A549 (cell line): ENCODE results near the gene GPR35. TPM values are rescaled to one million over a fixed set of nuclear protein-coding genes. Genes with fewer than 3 reads are reported as not detected.

Source experiments
- ATAC-seq, 2 experiments: fragments of 200-7000 bp in 1 of 2; fragments of >200 bp in 1 of 2; cut with Nextera tagmentation in 1 of 2; cut with Tn5 transposase in 1 of 2; 3 replicates each; pipeline versions ENCODE4 v1.8.0 to v1.9.1; 2018 to 2020; ENCODE audit warnings: mild to moderate bottlenecking in 1 of 2, moderate library complexity in 1 of 2
- CTCF ChIA-PET: fragments of 300-600 bp; sonication (Branson Sonifier 250); formaldehyde crosslinking; extraction: SDS; loops from one replicate; lab custom pipeline; 2021; ENCODE audit warnings: antibody characterized with exemption, inconsistent platforms; lab: Yijun Ruan, JAX
- POLR2A ChIA-PET: fragments of 350-600 bp; formaldehyde crosslinking; extraction: SDS; loops from one replicate; lab custom pipeline; 2021; ENCODE audit warnings: antibody characterized with exemption, inconsistent platforms; lab: Yijun Ruan, JAX
- DNase-seq, 2 experiments: peaks; one replicate each; pipeline versions ENCODE4 v3.0.0 to v3.0.0-alpha.2; 2011 to 2016; ENCODE audit warnings: low read depth in 1 of 2, low spot score in 1 of 2
- FAIRE-seq: peaks from 2 replicates; lab custom pipeline; 2011; peaks lifted over from hg19 to GRCh38; lab: Jason Lieb, UNC
- H3K27ac ChIP-seq, 2 experiments: fragments of >200 bp; sonication (Bioruptor Twin); formaldehyde crosslinking; 3 replicates each; pipeline ENCODE4 v1.5.1; 2016 to 2017
- H3K4me1 ChIP-seq: fragments of >200 bp; sonication (Bioruptor Twin); formaldehyde crosslinking; 3 replicates; pipeline ENCODE4 v1.6.1; 2016
- H3K4me2 ChIP-seq: fragments of >200 bp; sonication (Bioruptor Twin); formaldehyde crosslinking; 3 replicates; pipeline ENCODE4 v1.6.1; 2016
- H3K4me3 ChIP-seq: fragments of >200 bp; sonication (Bioruptor Twin); formaldehyde crosslinking; 3 replicates; pipeline ENCODE4 v1.5.1; 2016
- H3K9me3 ChIP-seq: fragments of >200 bp; sonication (Bioruptor Twin); formaldehyde crosslinking; 3 replicates; pipeline ENCODE4 v1.6.1; 2016
- BHLHE40 ChIP-seq: IDR thresholded peaks from 2 replicates; pipeline ENCODE4 v1.6.1; 2012; ENCODE audit warnings: low read depth, low read length, inconsistent platforms
- CHD2 ChIP-seq: fragments of 150-350 bp; IDR thresholded peaks from 2 replicates; pipeline ENCODE4 v1.6.1; 2014; ENCODE audit warnings: low read length; ENCODE audit not compliant: partially characterized antibody
- ESRRA ChIP-seq: fragments of 150-350 bp; IDR thresholded peaks from 2 replicates; pipeline ENCODE4 v1.6.1; 2014; ENCODE audit warnings: mild to moderate bottlenecking, low read length, borderline replicate concordance
- FOSB ChIP-seq: fragments of 250-450 bp; sonication (Bioruptor Pico); IDR thresholded peaks from 2 replicates; pipeline ENCODE4 v1.5.0; 2020; ENCODE audit warnings: mild to moderate bottlenecking, moderate library complexity
- FOSL2 ChIP-seq, 2 experiments: fragments of 450-650 bp in 1 of 2; fragments of >200 bp in 1 of 2; sonication (Bioruptor Twin) in 1 of 2; formaldehyde crosslinking; IDR thresholded peaks; 2 replicates each; pipeline versions ENCODE4 v1.5.0 to v1.6.1; 2016 to 2020; ENCODE audit warnings: mild to moderate bottlenecking in 1 of 2, moderate library complexity in 1 of 2
- FOXS1 ChIP-seq: fragments of 250-450 bp; sonication (Bioruptor Pico); IDR thresholded peaks from 2 replicates; pipeline ENCODE4 v1.5.0; 2020; ENCODE audit warnings: mild to moderate bottlenecking, moderate library complexity
- GATA3 ChIP-seq: IDR thresholded peaks from 2 replicates; pipeline ENCODE4 v1.6.1; 2012; ENCODE audit warnings: borderline replicate concordance
- HDAC2 ChIP-seq: fragments of 200-600 bp; sonication (generic); IDR thresholded peaks from 2 replicates; pipeline ENCODE4 v1.6.1; 2016
- HES2 ChIP-seq: fragments of >200 bp; sonication (Bioruptor Twin); formaldehyde crosslinking; IDR thresholded peaks from 2 replicates; pipeline ENCODE4 v1.6.1; 2016
- HOXB13 ChIP-seq: fragments of 250-450 bp; sonication (Bioruptor Pico); IDR thresholded peaks from 2 replicates; pipeline ENCODE4 v1.5.0; 2020; ENCODE audit warnings: low read depth, mild to moderate bottlenecking, moderate library complexity
- HOXB5 ChIP-seq: fragments of 250-450 bp; sonication (Bioruptor Pico); IDR thresholded peaks from 2 replicates; pipeline ENCODE4 v1.5.0; 2020; ENCODE audit warnings: mild to moderate bottlenecking, moderate library complexity
- KDM1A ChIP-seq: fragments of 200-600 bp; sonication (generic); IDR thresholded peaks from 2 replicates; pipeline ENCODE4 v1.6.1; 2016; ENCODE audit warnings: low read depth, mild to moderate bottlenecking
- MYC ChIP-seq: IDR thresholded peaks from 2 replicates; pipeline ENCODE4 v1.6.1; 2012; ENCODE audit warnings: mild to moderate bottlenecking, inconsistent platforms, low read length, improper control_type of control experiment, borderline replicate concordance
- NPAS2 ChIP-seq: fragments of 250-450 bp; sonication (Bioruptor Pico); IDR thresholded peaks from 2 replicates; pipeline ENCODE4 v1.8.0; 2022; ENCODE audit warnings: mild to moderate bottlenecking, moderate library complexity, borderline replicate concordance
- NR3C1 ChIP-seq: fragments of >200 bp; sonication (Bioruptor Twin); formaldehyde crosslinking; IDR thresholded peaks from 3 replicates; pipeline ENCODE4 v1.6.1; 2017
- RAD21 ChIP-seq, 2 experiments: fragments of >200 bp in 1 of 2; sonication (Bioruptor Twin) in 1 of 2; formaldehyde crosslinking in 1 of 2; IDR thresholded peaks in 1 of 2; conservative IDR thresholded peaks in 1 of 2; 2 replicates in 1 of 2; 3 replicates in 1 of 2; pipeline ENCODE4 v1.6.1; 2012 to 2018; ENCODE audit warnings: inconsistent platforms in 1 of 2
- RARB ChIP-seq: fragments of 250-450 bp; sonication (Bioruptor Pico); IDR thresholded peaks from 2 replicates; pipeline ENCODE4 v1.8.0; 2021; ENCODE audit warnings: mild to moderate bottlenecking, moderate library complexity
- RNF2 ChIP-seq: fragments of 200-600 bp; sonication (generic); IDR thresholded peaks from 2 replicates; pipeline ENCODE4 v1.6.1; 2016; ENCODE audit warnings: low read depth, mild to moderate bottlenecking, antibody characterized with exemption, moderate library complexity, borderline replicate concordance
- SMC3 ChIP-seq: fragments of >200 bp; sonication (Bioruptor Twin); formaldehyde crosslinking; IDR thresholded peaks from 3 replicates; pipeline ENCODE4 v1.6.1; 2018; ENCODE audit warnings: inconsistent platforms
- ZC3H11A ChIP-seq: fragments of 450-650 bp; IDR thresholded peaks from 2 replicates; pipeline ENCODE4 v1.6.1; 2014; ENCODE audit warnings: antibody characterized with exemption, mild to moderate bottlenecking
- ZFP36 ChIP-seq: fragments of 450-650 bp; IDR thresholded peaks from 2 replicates; pipeline ENCODE4 v1.6.1; 2014; ENCODE audit warnings: borderline replicate concordance; ENCODE audit not compliant: partially characterized antibody
- ZSCAN20 ChIP-seq: fragments of 250-450 bp; sonication (Bioruptor Pico); IDR thresholded peaks from 2 replicates; pipeline ENCODE4 v1.8.0; 2022; ENCODE audit warnings: mild to moderate bottlenecking, moderate library complexity
- WGBS: methylation state at CpG from one replicate; pipeline ENCODE4 v1.1.6; 2017; ENCODE audit errors: missing lambda C conversion rate; 5-methylcytosine and 5-hydroxymethylcytosine counted together
- polyA plus RNA-seq, 4 experiments: library from polyadenylated mRNA; depleted of rRNA in 3 of 4; stranded (reverse); fragments of >200 nt; fragmentation: RNase III in 1 of 4; extraction: RNeasy Plus Mini Kit Qiagen cat#74134 plus additional on column Dnase treatment in 1 of 4; gene quantifications; 2 replicates in 3 of 4; 3 replicates in 1 of 4; pipeline ENCODE4 v1.2.3, GENCODE V29; 2011 to 2017
- TF ChIP-seq, protein P1 (sequence below): fragments of 200-600 bp; sonication (generic); IDR thresholded peaks from 2 replicates; pipeline ENCODE4 v1.6.1; 2016; ENCODE audit warnings: antibody characterized with exemption, mild to moderate bottlenecking, moderate library complexity
- TF ChIP-seq, protein P2 (sequence below): fragments of 250-450 bp; sonication (Bioruptor Pico); IDR thresholded peaks from 2 replicates; pipeline ENCODE4 v1.5.0; 2021; ENCODE audit warnings: mild to moderate bottlenecking, moderate library complexity, borderline replicate concordance
- TF ChIP-seq, protein P3 (sequence below): IDR thresholded peaks from 2 replicates; pipeline ENCODE4 v1.6.1; 2012; ENCODE audit warnings: low read depth, borderline replicate concordance

Gene GPR35
- polyA plus RNA-seq, 2 of the 4 experiments (the other 2 are of a cell fraction) = 0.65 to 0.90 TPM

GRCh38 chr2:240576436-240577205 lies 48.7 kb upstream of the GPR35 start:
- DNase-seq (no peak), FAIRE-seq (no peak), ATAC-seq (no peak)
- POLR2A ChIA-PET = interaction anchor here (3.4 kb wide), 1 partner anchor 10 kb away, joined by 9 read pairs; the partner anchor contains the start of gene CAPN10
- Histone ChIP-seq H3K4me2 (no peak overlapping the region), H3K9me3 (no peaks in the 10 kb centered on the region), H3K4me1 (peaks cover 23% of the 10 kb centered on the region), H3K4me3 (no peak overlapping the region), H3K27ac (no peak overlapping the region)
- 95% methylated on average over 17 of the region's 32 CpGs for WGBS
- CTCF ChIA-PET = interaction anchor here (1.9 to 7.3 kb wide), 3 partner anchors 8 to 11 kb away, joined by 6 to 76 read pairs (median 8); partner anchors contain the start of gene CAPN10
- TF ChIP-seq HOXB13 (CRISPR knock-in tag) = no peak
- TF ChIP-seq ZFP36 = no peak
- TF ChIP-seq FOSB (CRISPR knock-in tag) = no peak
- TF ChIP-seq, protein P1, sequence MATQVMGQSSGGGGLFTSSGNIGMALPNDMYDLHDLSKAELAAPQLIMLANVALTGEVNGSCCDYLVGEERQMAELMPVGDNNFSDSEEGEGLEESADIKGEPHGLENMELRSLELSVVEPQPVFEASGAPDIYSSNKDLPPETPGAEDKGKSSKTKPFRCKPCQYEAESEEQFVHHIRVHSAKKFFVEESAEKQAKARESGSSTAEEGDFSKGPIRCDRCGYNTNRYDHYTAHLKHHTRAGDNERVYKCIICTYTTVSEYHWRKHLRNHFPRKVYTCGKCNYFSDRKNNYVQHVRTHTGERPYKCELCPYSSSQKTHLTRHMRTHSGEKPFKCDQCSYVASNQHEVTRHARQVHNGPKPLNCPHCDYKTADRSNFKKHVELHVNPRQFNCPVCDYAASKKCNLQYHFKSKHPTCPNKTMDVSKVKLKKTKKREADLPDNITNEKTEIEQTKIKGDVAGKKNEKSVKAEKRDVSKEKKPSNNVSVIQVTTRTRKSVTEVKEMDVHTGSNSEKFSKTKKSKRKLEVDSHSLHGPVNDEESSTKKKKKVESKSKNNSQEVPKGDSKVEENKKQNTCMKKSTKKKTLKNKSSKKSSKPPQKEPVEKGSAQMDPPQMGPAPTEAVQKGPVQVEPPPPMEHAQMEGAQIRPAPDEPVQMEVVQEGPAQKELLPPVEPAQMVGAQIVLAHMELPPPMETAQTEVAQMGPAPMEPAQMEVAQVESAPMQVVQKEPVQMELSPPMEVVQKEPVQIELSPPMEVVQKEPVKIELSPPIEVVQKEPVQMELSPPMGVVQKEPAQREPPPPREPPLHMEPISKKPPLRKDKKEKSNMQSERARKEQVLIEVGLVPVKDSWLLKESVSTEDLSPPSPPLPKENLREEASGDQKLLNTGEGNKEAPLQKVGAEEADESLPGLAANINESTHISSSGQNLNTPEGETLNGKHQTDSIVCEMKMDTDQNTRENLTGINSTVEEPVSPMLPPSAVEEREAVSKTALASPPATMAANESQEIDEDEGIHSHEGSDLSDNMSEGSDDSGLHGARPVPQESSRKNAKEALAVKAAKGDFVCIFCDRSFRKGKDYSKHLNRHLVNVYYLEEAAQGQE = no peak
- TF ChIP-seq, protein P2, sequence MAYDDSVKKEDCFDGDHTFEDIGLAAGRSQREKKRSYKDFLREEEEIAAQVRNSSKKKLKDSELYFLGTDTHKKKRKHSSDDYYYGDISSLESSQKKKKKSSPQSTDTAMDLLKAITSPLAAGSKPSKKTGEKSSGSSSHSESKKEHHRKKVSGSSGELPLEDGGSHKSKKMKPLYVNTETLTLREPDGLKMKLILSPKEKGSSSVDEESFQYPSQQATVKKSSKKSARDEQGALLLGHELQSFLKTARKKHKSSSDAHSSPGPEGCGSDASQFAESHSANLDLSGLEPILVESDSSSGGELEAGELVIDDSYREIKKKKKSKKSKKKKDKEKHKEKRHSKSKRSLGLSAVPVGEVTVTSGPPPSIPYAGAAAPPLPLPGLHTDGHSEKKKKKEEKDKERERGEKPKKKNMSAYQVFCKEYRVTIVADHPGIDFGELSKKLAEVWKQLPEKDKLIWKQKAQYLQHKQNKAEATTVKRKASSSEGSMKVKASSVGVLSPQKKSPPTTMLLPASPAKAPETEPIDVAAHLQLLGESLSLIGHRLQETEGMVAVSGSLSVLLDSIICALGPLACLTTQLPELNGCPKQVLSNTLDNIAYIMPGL = no peak
- no peak for TF ChIP-seq ESRRA
- TF ChIP-seq RARB (CRISPR knock-in tag) = no peak
- TF ChIP-seq GATA3 = no peak
- no peak for TF ChIP-seq SMC3
- TF ChIP-seq, protein P3, sequence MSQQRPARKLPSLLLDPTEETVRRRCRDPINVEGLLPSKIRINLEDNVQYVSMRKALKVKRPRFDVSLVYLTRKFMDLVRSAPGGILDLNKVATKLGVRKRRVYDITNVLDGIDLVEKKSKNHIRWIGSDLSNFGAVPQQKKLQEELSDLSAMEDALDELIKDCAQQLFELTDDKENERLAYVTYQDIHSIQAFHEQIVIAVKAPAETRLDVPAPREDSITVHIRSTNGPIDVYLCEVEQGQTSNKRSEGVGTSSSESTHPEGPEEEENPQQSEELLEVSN = no peak
- TF ChIP-seq FOSL2 (IDR thresholded peaks at IDR 0.05) = no peak
- TF ChIP-seq FOSL2 (CRISPR knock-in tag; IDR thresholded peaks at IDR 0.05) = no peak
- no peak for TF ChIP-seq HES2
- no peak for TF ChIP-seq KDM1A
- no peak for TF ChIP-seq FOXS1

GRCh38 chr2:240577281-240578109 lies 47.8 kb upstream of the GPR35 start:
- no peak for ATAC-seq

More at GRCh38 chr2:240577281-240578109, 47.8 kb upstream of the GPR35 start:
- ChIA-PET CTCF (interaction anchor here (2.3 to 7.3 kb wide), 2 partner anchors 8 to 12 kb away, joined by 8 to 76 read pairs; no protein-coding TSS in a partner anchor), POLR2A (interaction anchor here (3.4 kb wide), 1 partner anchor 9 kb away, joined by 9 read pairs; the partner anchor contains the start of gene CAPN10)
- Histone ChIP-seq H3K4me2 (no peak overlapping the region), H3K27ac (no peak overlapping the region), H3K4me1 (peaks cover 23% of the 10 kb centered on the region), H3K4me3 (no peak overlapping the region)
- FAIRE-seq = no peak
- no peak for TF ChIP-seq HDAC2
- no peak for TF ChIP-seq RNF2
- no peak for TF ChIP-seq BHLHE40
- no peak for TF ChIP-seq HOXB5 (CRISPR knock-in tag)
- no peak for TF ChIP-seq ZSCAN20 (CRISPR knock-in tag)
- no peak for TF ChIP-seq CHD2
- TF ChIP-seq RAD21 (conservative IDR thresholded peaks at IDR 0.05 in 1 of 2, IDR thresholded peaks at IDR 0.05 in 1 of 2) = no peak
- no peak for TF ChIP-seq ESRRA
- no peak for TF ChIP-seq NPAS2 (CRISPR knock-in tag)
- no peak for TF ChIP-seq ZC3H11A
- TF ChIP-seq NR3C1 = no peak
- no peak for TF ChIP-seq MYC
- TF ChIP-seq ZFP36 = no peak
- TF ChIP-seq, all 56 proteins: peak for 0
- H3K9me3 ChIP-seq = no peaks in the 10 kb centered on the region
- no peak for DNase-seq
- 90% methylated on average over 20 of the region's 26 CpGs for WGBS
